HL-60 (cell line): ENCODE results near the gene SLC4A4.

Experiments used
- POLR2AphosphoS5 ChIP-seq: IDR thresholded peaks from 2 replicates; pipeline ENCODE4 v1.6.1; 2012; ENCODE audit warnings: low read depth
- TF ChIP-seq, protein P1 (sequence below): IDR thresholded peaks from one replicate; pipeline ENCODE4 v1.5.1; 2011; ENCODE audit warnings: low read length, control low read depth, inconsistent platforms; ENCODE audit not compliant: insufficient read depth
- TF ChIP-seq, protein P2 (sequence below): IDR thresholded peaks from 2 replicates; pipeline ENCODE4 v1.6.1; 2012; ENCODE audit warnings: low read depth; ENCODE audit not compliant: insufficient replicate concordance

- TF ChIP-seq, protein P1, sequence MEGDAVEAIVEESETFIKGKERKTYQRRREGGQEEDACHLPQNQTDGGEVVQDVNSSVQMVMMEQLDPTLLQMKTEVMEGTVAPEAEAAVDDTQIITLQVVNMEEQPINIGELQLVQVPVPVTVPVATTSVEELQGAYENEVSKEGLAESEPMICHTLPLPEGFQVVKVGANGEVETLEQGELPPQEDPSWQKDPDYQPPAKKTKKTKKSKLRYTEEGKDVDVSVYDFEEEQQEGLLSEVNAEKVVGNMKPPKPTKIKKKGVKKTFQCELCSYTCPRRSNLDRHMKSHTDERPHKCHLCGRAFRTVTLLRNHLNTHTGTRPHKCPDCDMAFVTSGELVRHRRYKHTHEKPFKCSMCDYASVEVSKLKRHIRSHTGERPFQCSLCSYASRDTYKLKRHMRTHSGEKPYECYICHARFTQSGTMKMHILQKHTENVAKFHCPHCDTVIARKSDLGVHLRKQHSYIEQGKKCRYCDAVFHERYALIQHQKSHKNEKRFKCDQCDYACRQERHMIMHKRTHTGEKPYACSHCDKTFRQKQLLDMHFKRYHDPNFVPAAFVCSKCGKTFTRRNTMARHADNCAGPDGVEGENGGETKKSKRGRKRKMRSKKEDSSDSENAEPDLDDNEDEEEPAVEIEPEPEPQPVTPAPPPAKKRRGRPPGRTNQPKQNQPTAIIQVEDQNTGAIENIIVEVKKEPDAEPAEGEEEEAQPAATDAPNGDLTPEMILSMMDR, result no peak
- TF ChIP-seq, protein P2, sequence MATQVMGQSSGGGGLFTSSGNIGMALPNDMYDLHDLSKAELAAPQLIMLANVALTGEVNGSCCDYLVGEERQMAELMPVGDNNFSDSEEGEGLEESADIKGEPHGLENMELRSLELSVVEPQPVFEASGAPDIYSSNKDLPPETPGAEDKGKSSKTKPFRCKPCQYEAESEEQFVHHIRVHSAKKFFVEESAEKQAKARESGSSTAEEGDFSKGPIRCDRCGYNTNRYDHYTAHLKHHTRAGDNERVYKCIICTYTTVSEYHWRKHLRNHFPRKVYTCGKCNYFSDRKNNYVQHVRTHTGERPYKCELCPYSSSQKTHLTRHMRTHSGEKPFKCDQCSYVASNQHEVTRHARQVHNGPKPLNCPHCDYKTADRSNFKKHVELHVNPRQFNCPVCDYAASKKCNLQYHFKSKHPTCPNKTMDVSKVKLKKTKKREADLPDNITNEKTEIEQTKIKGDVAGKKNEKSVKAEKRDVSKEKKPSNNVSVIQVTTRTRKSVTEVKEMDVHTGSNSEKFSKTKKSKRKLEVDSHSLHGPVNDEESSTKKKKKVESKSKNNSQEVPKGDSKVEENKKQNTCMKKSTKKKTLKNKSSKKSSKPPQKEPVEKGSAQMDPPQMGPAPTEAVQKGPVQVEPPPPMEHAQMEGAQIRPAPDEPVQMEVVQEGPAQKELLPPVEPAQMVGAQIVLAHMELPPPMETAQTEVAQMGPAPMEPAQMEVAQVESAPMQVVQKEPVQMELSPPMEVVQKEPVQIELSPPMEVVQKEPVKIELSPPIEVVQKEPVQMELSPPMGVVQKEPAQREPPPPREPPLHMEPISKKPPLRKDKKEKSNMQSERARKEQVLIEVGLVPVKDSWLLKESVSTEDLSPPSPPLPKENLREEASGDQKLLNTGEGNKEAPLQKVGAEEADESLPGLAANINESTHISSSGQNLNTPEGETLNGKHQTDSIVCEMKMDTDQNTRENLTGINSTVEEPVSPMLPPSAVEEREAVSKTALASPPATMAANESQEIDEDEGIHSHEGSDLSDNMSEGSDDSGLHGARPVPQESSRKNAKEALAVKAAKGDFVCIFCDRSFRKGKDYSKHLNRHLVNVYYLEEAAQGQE, result no peak
- TF ChIP-seq POLR2AphosphoS5, result no peak
These were observed 270.3 kb downstream of the SLC4A4 start for GRCh38 chr4:71609167-71609566.
